GM19193 (cell line): ENCODE measurements around the gene ATP4B.

Experiments used
- POLR2A ChIP-seq: IDR thresholded peaks from 4 replicates; pipeline ENCODE4 v1.6.1; 2011; ENCODE audit not compliant: insufficient read depth, insufficient read length; ENCODE audit errors: extremely low read depth

The ATP4B gene

GRCh38 chr13:113629866-113630265 is 28.1 kb downstream of the ATP4B start:
- TF ChIP-seq POLR2A, result no peak

- TF ChIP-seq POLR2A, result no peak
Observed at GRCh38 chr13:113628291-113629270, 29.4 kb downstream of the ATP4B start.

DNA sequence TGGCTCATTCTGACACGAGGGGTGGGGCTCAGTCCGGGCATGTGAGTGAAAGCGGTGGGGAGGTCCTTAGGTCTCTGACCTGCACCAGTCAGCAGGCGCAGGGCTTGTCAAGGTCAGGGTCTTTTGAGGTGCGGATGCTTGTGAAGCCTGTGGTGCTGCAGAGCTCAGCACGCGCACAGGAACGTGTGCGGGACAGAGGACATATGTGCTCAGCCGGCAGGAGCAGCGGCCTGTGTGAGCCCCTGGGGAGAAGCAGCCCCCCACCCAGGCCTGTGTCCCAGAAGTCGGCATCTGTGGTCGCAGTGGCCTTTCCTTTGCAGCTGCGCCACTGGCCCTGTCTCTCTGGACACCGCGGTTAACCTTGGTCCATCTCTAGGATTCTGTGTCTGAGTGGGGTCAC is 30.9 kb downstream of the ATP4B start:
- no peak for TF ChIP-seq POLR2A

DNA sequence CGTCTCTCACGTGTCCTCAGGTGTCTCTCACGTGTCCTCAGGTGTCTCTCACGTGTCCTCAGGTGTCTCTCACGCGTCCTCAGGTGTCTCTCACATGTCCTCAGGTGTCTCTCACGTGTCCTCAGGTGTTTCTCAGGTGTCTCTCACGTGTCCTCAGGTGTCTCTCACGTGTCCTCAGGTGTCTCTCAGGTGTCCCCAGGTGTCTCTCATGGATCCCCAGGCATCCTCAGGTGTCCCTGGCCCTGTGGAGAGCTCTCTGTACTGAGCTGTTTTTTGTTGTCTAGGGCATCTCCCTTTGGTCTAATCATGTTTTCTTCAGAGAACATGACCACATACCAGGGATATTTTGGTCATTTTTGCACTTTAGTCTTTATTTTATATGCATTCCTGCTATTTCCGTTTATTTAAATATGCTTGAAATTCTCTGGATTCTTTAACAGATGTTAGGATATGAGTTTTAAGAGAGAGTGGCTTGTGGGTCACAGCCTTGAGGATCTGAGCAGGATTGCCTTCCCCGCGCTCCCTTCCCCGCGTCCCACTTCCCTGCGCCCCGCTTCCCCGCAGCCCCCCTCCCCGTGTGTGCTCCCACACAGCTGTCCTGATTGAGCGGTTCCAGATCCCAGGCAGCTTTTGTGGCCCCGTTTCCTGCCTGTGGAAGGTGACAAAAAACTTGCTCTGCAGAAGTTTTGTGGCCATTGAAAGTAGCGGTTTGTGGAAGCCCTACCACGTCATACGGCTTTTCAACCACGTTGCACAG is 31.9 kb downstream of the ATP4B start:
- no peak for TF ChIP-seq POLR2A

- no peak for TF ChIP-seq POLR2A
Observed at GRCh38 chr13:113624235-113624587, 33.8 kb downstream of the ATP4B start.

DNA sequence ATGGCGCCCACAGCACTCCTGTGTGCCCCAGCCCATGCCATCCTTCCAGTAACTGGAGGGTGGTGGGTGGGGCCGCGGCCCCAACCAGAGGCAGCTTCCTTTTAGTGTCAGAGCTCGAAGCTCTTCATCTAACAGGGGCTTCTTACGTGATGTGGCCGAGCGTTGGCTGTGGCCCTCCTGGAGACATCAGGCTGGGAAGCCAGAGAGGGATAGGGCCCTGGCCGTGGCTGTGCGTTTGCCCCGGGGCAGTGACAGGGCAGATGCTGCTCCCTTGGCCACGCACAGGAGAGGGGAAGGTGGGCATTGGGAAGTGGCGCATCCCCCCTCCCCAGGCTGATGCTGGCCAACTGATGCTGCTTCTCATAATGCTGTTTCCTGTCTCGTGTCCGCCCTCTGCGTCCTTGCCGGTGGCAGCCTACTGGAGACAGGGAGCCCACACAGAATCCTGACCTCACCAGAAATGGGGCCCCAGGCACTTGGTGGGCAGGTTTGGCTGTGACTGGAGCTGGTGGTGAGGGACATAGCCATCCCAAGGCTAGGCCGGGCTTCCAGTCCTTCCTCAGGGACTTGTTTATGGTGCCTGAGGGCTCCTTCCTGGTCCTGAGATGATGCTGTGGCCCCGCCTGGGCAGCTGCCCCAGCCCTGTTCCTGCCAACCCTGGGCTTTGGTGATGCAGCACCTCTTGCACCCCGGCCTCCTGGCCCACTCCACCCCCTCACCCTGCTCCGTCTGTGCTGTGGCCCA is 34.3 kb downstream of the ATP4B start:
- TF ChIP-seq POLR2A, result no peak

GRCh38 chr13:113622791-113623490 is 35.1 kb downstream of the ATP4B start:
- TF ChIP-seq POLR2A, result no peak

GRCh38 chr13:113621046-113621445 is 37.0 kb downstream of the ATP4B start:
- TF ChIP-seq POLR2A, result no peak

- no peak for TF ChIP-seq POLR2A
Observed at GRCh38 chr13:113620036-113620796, 37.8 kb downstream of the ATP4B start.

- TF ChIP-seq POLR2A, result no peak
Observed at GRCh38 chr13:113618455-113618854, 39.5 kb downstream of the ATP4B start.

GRCh38 chr13:113617961-113618360 is 40.0 kb downstream of the ATP4B start:
- TF ChIP-seq POLR2A, result no peak

- TF ChIP-seq POLR2A, result no peak
Observed at GRCh38 chr13:113616991-113617749, 40.8 kb downstream of the ATP4B start.

GRCh38 chr13:113616281-113616906 is 41.6 kb downstream of the ATP4B start:
- no peak for TF ChIP-seq POLR2A
